H1 (cell line): ENCODE data around the gene MRPL28. TPM values are rescaled to one million over a fixed set of nuclear protein-coding genes. Genes with fewer than 3 reads are reported as not detected.

Source experiments
- CTCF ChIA-PET: fragments of 300-600 bp; sonication (Branson Sonifier 250); formaldehyde crosslinking; loops from one replicate; lab custom pipeline; 2021; ENCODE audit not compliant: partially characterized antibody; lab: Charles Lee
- POLR2A ChIA-PET: fragments of 300-600 bp; sonication (Branson Sonifier 250); formaldehyde crosslinking; loops from one replicate; lab custom pipeline; 2021; ENCODE audit warnings: inconsistent platforms; ENCODE audit not compliant: partially characterized antibody; lab: Charles Lee
- DNase-seq, 2 experiments: peaks; one replicate each; pipeline versions ENCODE4 v3.0.0 to v3.0.0-alpha.2; 2010 to 2022; ENCODE audit warnings: low spot score in 2 of 2, low read depth in 1 of 2, mixed read lengths in 1 of 2
- FAIRE-seq: peaks from 2 replicates; lab custom pipeline; 2011; peaks lifted over from hg19 to GRCh38; lab: Jason Lieb, UNC
- H2AFZ ChIP-seq: 2 replicates; pipeline ENCODE4 v1.8.1; 2012; ENCODE audit warnings: low read length, inconsistent platforms
- H2AK5ac ChIP-seq: 2 replicates; pipeline ENCODE4 v1.6.1; 2013; ENCODE audit warnings: low read depth, low read length
- H2BK120ac ChIP-seq: replicated peaks from 2 replicates; pipeline ENCODE3; 2013; ENCODE audit warnings: low read depth, low read length, inconsistent platforms
- H2BK12ac ChIP-seq: 2 replicates; pipeline ENCODE4 v1.6.1; 2013; ENCODE audit warnings: low read depth, low read length
- H2BK15ac ChIP-seq: 2 replicates; pipeline ENCODE4 v1.6.1; 2013; ENCODE audit warnings: low read length
- H2BK20ac ChIP-seq: 2 replicates; pipeline ENCODE4 v1.6.1; 2013; ENCODE audit warnings: low read length
- H2BK5ac ChIP-seq: 2 replicates; pipeline ENCODE4 v1.6.1; 2013; ENCODE audit warnings: low read depth, low read length
- H3K14ac ChIP-seq: 2 replicates; pipeline ENCODE4 v1.6.1; 2013; ENCODE audit warnings: inconsistent platforms; ENCODE audit not compliant: insufficient read length
- H3K18ac ChIP-seq: 2 replicates; pipeline ENCODE4 v1.6.1; 2013; ENCODE audit warnings: low read length; ENCODE audit errors: extremely low read depth
- H3K23ac ChIP-seq: 2 replicates; pipeline ENCODE4 v1.6.1; 2013; ENCODE audit warnings: inconsistent platforms; ENCODE audit not compliant: insufficient read length
- H3K23me2 ChIP-seq: 2 replicates; pipeline ENCODE4 v1.6.1; 2013; ENCODE audit warnings: low read depth, low read length
- H3K27ac ChIP-seq: 2 replicates; pipeline ENCODE4 v1.6.1; 2011; ENCODE audit warnings: low read depth, low read length, inconsistent platforms
- H3K27me3 ChIP-seq, 4 experiments: replicated peaks in 1 of 4; 1 replicate in 1 of 4; 2 replicates in 3 of 4; pipeline versions ENCODE4 v1.6.1 to v1.8.1; 2011 to 2013; ENCODE audit warnings: low read length in 3 of 4, mild to moderate bottlenecking in 3 of 4, inconsistent platforms in 2 of 4, mixed read lengths in 2 of 4, moderate library complexity in 1 of 4; ENCODE audit not compliant: control insufficient read depth in 3 of 4, insufficient read depth in 3 of 4; ENCODE audit errors: extremely low read depth in 1 of 4
- H3K36me3 ChIP-seq, 4 experiments: 2 replicates each; pipeline versions ENCODE4 v1.6.1 to v1.8.1; 2011 to 2013; ENCODE audit warnings: mild to moderate bottlenecking in 4 of 4, low read length in 3 of 4, moderate library complexity in 2 of 4, control low read depth in 1 of 4, inconsistent platforms in 1 of 4; ENCODE audit not compliant: insufficient read depth in 4 of 4, control insufficient read depth in 2 of 4
- H3K4ac ChIP-seq: replicated peaks from 2 replicates; pipeline ENCODE3; 2013; ENCODE audit warnings: low read length, low read depth, mixed read lengths, inconsistent platforms; ENCODE audit not compliant: insufficient read length
- H3K4me1 ChIP-seq, 4 experiments: replicated peaks in 1 of 4; 1 replicate in 1 of 4; 2 replicates in 3 of 4; pipeline versions ENCODE4 v1.6.1 to v1.8.1; 2011 to 2013; ENCODE audit warnings: low read length in 3 of 4, inconsistent platforms in 2 of 4, mixed read lengths in 1 of 4; ENCODE audit not compliant: insufficient read depth in 4 of 4, control insufficient read depth in 3 of 4
- H3K4me2 ChIP-seq, 2 experiments: 2 replicates each; pipeline versions ENCODE4 v1.6.1 to v1.8.1; 2011 to 2013; ENCODE audit warnings: low read depth in 2 of 2, low read length in 2 of 2, control low read depth in 1 of 2, inconsistent platforms in 1 of 2, mild to moderate bottlenecking in 1 of 2; ENCODE audit not compliant: insufficient read depth in 1 of 2
- H3K4me3 ChIP-seq, 4 experiments: fragments of 200-600, 300-600 bp in 1 of 4; sonication (generic), shearing (Covaris generic), sonication (Bioruptor Twin) in 1 of 4; 2 replicates each; pipeline versions ENCODE4 v1.5.1 to v1.8.1; 2011 to 2016; ENCODE audit warnings: low read length in 4 of 4, low read depth in 3 of 4, control low read depth in 2 of 4, inconsistent platforms in 2 of 4, mild to moderate bottlenecking in 2 of 4, mixed read lengths in 1 of 4, moderate library complexity in 1 of 4; ENCODE audit not compliant: insufficient read depth in 2 of 4; ENCODE audit errors: extremely low read depth in 1 of 4
- H3K56ac ChIP-seq: replicated peaks from 2 replicates; pipeline ENCODE3; 2013; ENCODE audit warnings: low read depth, mild to moderate bottlenecking, mixed read lengths, low read length, inconsistent platforms; ENCODE audit not compliant: insufficient read length
- H3K79me1 ChIP-seq: 2 replicates; pipeline ENCODE4 v1.6.1; 2013; ENCODE audit warnings: low read depth, low read length, control low read depth
- H3K79me2 ChIP-seq, 2 experiments: 2 replicates each; pipeline versions ENCODE4 v1.6.1 to v1.8.1; 2012 to 2013; ENCODE audit warnings: low read length in 2 of 2, mild to moderate bottlenecking in 2 of 2, inconsistent platforms in 1 of 2; ENCODE audit not compliant: insufficient read depth in 2 of 2, control insufficient read depth in 1 of 2
- H3K9ac ChIP-seq, 4 experiments: replicated peaks in 1 of 4; 1 replicate in 1 of 4; 2 replicates in 3 of 4; pipeline versions ENCODE4 v1.6.1 to v1.8.1; 2011 to 2013; ENCODE audit warnings: low read depth in 3 of 4, low read length in 3 of 4, control low read depth in 2 of 4, mild to moderate bottlenecking in 2 of 4, moderate library complexity in 2 of 4, inconsistent platforms in 1 of 4; ENCODE audit errors: extremely low read depth in 1 of 4
- H3K9me3 ChIP-seq, 2 experiments: 2 replicates each; pipeline versions ENCODE4 v1.6.1 to v1.8.1; 2012 to 2013; ENCODE audit warnings: mild to moderate bottlenecking in 2 of 2, moderate library complexity in 2 of 2, control low read depth in 1 of 2, inconsistent platforms in 1 of 2, low read depth in 1 of 2, low read length in 1 of 2, mixed read lengths in 1 of 2; ENCODE audit not compliant: insufficient read depth in 2 of 2
- H4K20me1 ChIP-seq, 2 experiments: replicated peaks in 1 of 2; 2 replicates each; pipeline versions ENCODE3 to v1.8.1; 2011 to 2013; ENCODE audit warnings: inconsistent platforms in 2 of 2, low read length in 2 of 2, mild to moderate bottlenecking in 1 of 2; ENCODE audit not compliant: insufficient read depth in 2 of 2, control insufficient read depth in 1 of 2
- H4K5ac ChIP-seq: 2 replicates; pipeline ENCODE4 v1.6.1; 2013; ENCODE audit warnings: low read length, low read depth, mixed read lengths, inconsistent platforms; ENCODE audit not compliant: insufficient read length
- H4K8ac ChIP-seq: 2 replicates; pipeline ENCODE4 v1.8.0; 2013; ENCODE audit warnings: mild to moderate bottlenecking, moderate library complexity, low read length, inconsistent platforms; ENCODE audit not compliant: insufficient read depth; ENCODE audit errors: extremely low read depth
- H4K91ac ChIP-seq: replicated peaks from 2 replicates; pipeline ENCODE3; 2013; ENCODE audit warnings: low read length, mixed read lengths, inconsistent platforms; ENCODE audit not compliant: insufficient read length
- CEBPB ChIP-seq: IDR thresholded peaks from 2 replicates; pipeline ENCODE4 v1.6.1; 2012; ENCODE audit warnings: low read depth, low read length
- CHD1 ChIP-seq: IDR thresholded peaks from 2 replicates; pipeline ENCODE4 v1.6.1; 2012; ENCODE audit warnings: low read depth, low read length, improper control_type of control experiment
- CREB1 ChIP-seq: IDR thresholded peaks from 2 replicates; pipeline ENCODE4 v1.6.1; 2012; ENCODE audit warnings: inconsistent platforms
- EP300 ChIP-seq, 2 experiments: IDR thresholded peaks; 1 replicate in 1 of 2; 2 replicates in 1 of 2; pipeline ENCODE4 v1.6.1; 2011 to 2012; ENCODE audit warnings: low read depth in 2 of 2, low read length in 2 of 2, mild to moderate bottlenecking in 2 of 2, borderline replicate concordance in 1 of 2, inconsistent platforms in 1 of 2, moderate library complexity in 1 of 2
- GTF2F1 ChIP-seq: IDR thresholded peaks from 2 replicates; pipeline ENCODE4 v1.6.1; 2012; ENCODE audit warnings: low read depth, low read length, improper control_type of control experiment, borderline replicate concordance
- MAFK ChIP-seq: IDR thresholded peaks from 2 replicates; pipeline ENCODE4 v1.6.1; 2012; ENCODE audit warnings: low read depth, mild to moderate bottlenecking, improper control_type of control experiment, low read length
- PHF8 ChIP-seq: fragments of 200-600 bp; sonication (generic); conservative IDR thresholded peaks from 2 replicates; pipeline ENCODE4 v1.7.1; 2012; ENCODE audit warnings: low read depth, mild to moderate bottlenecking, inconsistent platforms, low read length, moderate library complexity
- POLR2AphosphoS5 ChIP-seq: IDR thresholded peaks from 2 replicates; pipeline ENCODE4 v1.6.1; 2011; ENCODE audit warnings: low read depth, low read length
- POU5F1 ChIP-seq: IDR thresholded peaks from 2 replicates; pipeline ENCODE4 v1.6.1; 2011; ENCODE audit warnings: low read depth, mild to moderate bottlenecking, low read length, moderate library complexity
- SUZ12 ChIP-seq: fragments of 200-600 bp; sonication (generic); IDR thresholded peaks from 2 replicates; pipeline ENCODE4 v1.6.1; 2012; ENCODE audit warnings: mild to moderate bottlenecking, inconsistent platforms, low read length, moderate library complexity, mixed read lengths
- TAF1 ChIP-seq: IDR thresholded peaks from 2 replicates; pipeline ENCODE4 v1.6.1; 2011; ENCODE audit warnings: mild to moderate bottlenecking, low read depth, low read length
- TAF7 ChIP-seq: optimal IDR thresholded peaks from 2 replicates; pipeline ENCODE3; 2011; ENCODE audit warnings: low read depth, mild to moderate bottlenecking, inconsistent platforms, low read length, moderate library complexity, borderline replicate concordance
- YY1 ChIP-seq: IDR thresholded peaks from 2 replicates; pipeline ENCODE4 v1.6.1; 2011; ENCODE audit warnings: low read depth, mild to moderate bottlenecking, low read length
- WGBS, 2 experiments: shearing (Covaris generic) in 1 of 2; methylation state at CpG; one replicate each; pipeline versions ENCODE4 v1.1.6 to v1.1.7; 2013 to 2015; ENCODE audit warnings: low lambda C conversion rate in 2 of 2, mixed read lengths in 2 of 2, inconsistent platforms in 1 of 2, low coverage in 1 of 2, missing lambda C conversion rate in 1 of 2; ENCODE audit not compliant: insufficient replicate concordance in 2 of 2, insufficient coverage in 1 of 2, insufficient read length in 1 of 2; ENCODE audit errors: extremely low coverage in 1 of 2, missing lambda C conversion rate in 1 of 2; 5-methylcytosine and 5-hydroxymethylcytosine counted together
- polyA plus RNA-seq, 7 experiments: library from polyadenylated mRNA; depleted of rRNA in 3 of 7; stranded (reverse) in 5 of 7; unstranded in 2 of 7; fragments of >200 nt in 5 of 7; fragments of 200-250 nt in 2 of 7; gene quantifications; 1 replicate in 5 of 7; 2 replicates in 1 of 7; 4 replicates in 1 of 7; pipeline versions ENCODE4 v1.2.1 to v1.2.3, GENCODE V29; 2011 to 2013; ENCODE audit warnings: missing spikeins in 2 of 7, mixed read lengths in 2 of 7
- total RNA-seq: library from RNA; stranded (reverse); fragmentation: NEBNext Ultra II Directional; extraction: Animal tissue kit (Norgen Biotek cat#: 25700); gene quantifications from 2 replicates; pipeline ENCODE4 v1.2.1, GENCODE V29; 2021

MRPL28 gene
- total and polyA plus RNA-seq, 2 of the 8 experiments (the other 6 are each of a cell fraction or from before 2014, with no cell fraction given), result 88.9 to 188 TPM

- Histone ChIP-seq H3K18ac (no peak overlapping the region), H3K56ac (no peak overlapping the region), H3K23ac (no peak overlapping the region), H3K4ac (no peak overlapping the region), H3K36me3 (peaks cover 12 to 35% (median 28%) of the 10 kb centered on the region in 4 experiments; a peak in 6 of 8 replicates), H3K9ac (no peak overlapping the region), H4K20me1 (peaks cover 3 to 21% of the 10 kb centered on the region in 2 experiments), H2BK120ac (no peak overlapping the region), H2BK20ac (no peak overlapping the region), H3K79me2 (no peaks in the 10 kb centered on the region; a peak in 1 of 4 replicates), H2BK12ac (no peak overlapping the region), H2BK15ac (no peak overlapping the region), H3K9me3 (no peaks in the 10 kb centered on the region), H3K4me2 (peak overlapping the region in 1 of 2 experiments; percentile 70; a peak in 1 of 4 replicates), H3K14ac (no peak overlapping the region), H3K27me3 (no peaks in the 10 kb centered on the region), H3K4me1 (peaks cover 0 to 10% (median 8%) of the 10 kb centered on the region in 4 experiments; a peak in 5 of 7 replicates), H3K79me1 (no peaks in the 10 kb centered on the region; the same call in 1 of the 2 replicates), H2BK5ac (no peak overlapping the region), H4K8ac (no peak overlapping the region; the same call in 1 of the 2 replicates), H3K4me3 (no peak overlapping the region), H2AFZ (no peak overlapping the region), H4K91ac (no peak overlapping the region), H4K5ac (no peak overlapping the region), H3K27ac (no peak overlapping the region), H3K23me2 (no peaks in the 10 kb centered on the region; the same call in 1 of the 2 replicates), H2AK5ac (no peak overlapping the region)
- WGBS, 2 experiments, result 93% methylated on average over 27 of the region's 29 CpGs; no CpG with 5 or more reads in 1 of the 2 experiments
- ChIA-PET CTCF (interaction anchor here (1.0 to 1.4 kb wide), 4 partner anchors 22 to 133 kb away, joined by 3 read pairs; no protein-coding TSS in a partner anchor), POLR2A (interaction anchor here (0.8 to 1.7 kb wide), 4 partner anchors 11 to 100 kb away, joined by 3 to 7 read pairs (median 4); partner anchors contain the start of gene DECR2)
- DNase-seq (no peak), FAIRE-seq (no peak)
- TF ChIP-seq TAF1 (no peak), SUZ12 (no peak), GTF2F1 (no peak), CEBPB (no peak), MAFK (no peak), TAF7 (no peak), EP300 (IDR thresholded peaks at IDR 0.05; ENCODE audit: borderline replicate concordance in 1 of 2, low read depth in 2 of 2, low read length in 2 of 2) (no peak), YY1 (no peak), POLR2AphosphoS5 (no peak), PHF8 (no peak), CREB1 (no peak), CHD1 (no peak), POU5F1 (no peak)
These were observed 1.8 kb downstream of the MRPL28 start for GRCh38 chr16:368388-369158.
